ENCODE results near the gene PIN1.

DNA sequence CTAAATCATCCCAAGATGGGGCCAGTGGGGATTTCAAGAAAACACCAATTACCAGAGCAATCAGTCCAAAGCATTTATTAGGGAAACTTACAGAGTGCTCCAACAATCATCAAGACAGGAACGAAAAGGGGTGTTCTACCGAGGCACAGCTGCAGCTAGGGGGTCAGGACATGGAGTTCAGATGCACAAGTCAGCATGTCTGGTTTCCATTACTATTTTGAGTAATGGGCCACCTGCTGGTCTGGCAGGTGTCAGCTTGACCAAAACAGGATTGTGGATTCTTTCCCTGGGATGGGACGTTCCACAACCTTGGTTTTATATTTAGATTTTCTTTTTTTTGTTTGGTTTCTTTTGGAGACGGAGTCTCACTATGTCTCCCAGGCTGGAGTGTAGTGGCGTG lies 11.3 kb upstream of the PIN1 start:
- TF ChIP-seq, protein P1, sequence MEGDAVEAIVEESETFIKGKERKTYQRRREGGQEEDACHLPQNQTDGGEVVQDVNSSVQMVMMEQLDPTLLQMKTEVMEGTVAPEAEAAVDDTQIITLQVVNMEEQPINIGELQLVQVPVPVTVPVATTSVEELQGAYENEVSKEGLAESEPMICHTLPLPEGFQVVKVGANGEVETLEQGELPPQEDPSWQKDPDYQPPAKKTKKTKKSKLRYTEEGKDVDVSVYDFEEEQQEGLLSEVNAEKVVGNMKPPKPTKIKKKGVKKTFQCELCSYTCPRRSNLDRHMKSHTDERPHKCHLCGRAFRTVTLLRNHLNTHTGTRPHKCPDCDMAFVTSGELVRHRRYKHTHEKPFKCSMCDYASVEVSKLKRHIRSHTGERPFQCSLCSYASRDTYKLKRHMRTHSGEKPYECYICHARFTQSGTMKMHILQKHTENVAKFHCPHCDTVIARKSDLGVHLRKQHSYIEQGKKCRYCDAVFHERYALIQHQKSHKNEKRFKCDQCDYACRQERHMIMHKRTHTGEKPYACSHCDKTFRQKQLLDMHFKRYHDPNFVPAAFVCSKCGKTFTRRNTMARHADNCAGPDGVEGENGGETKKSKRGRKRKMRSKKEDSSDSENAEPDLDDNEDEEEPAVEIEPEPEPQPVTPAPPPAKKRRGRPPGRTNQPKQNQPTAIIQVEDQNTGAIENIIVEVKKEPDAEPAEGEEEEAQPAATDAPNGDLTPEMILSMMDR (IDR thresholded peaks at IDR 0.05): no peak
- TF ChIP-seq POLR2A (IDR thresholded peaks at IDR 0.05): no peak
